Mesendoderm (in vitro differentiated cells): ENCODE results near the gene CUL9.

Experiments used
- DNase-seq: peaks from one replicate; pipeline ENCODE4 v3.0.0; 2013
- H2AK5ac ChIP-seq: 2 replicates; pipeline ENCODE4 v1.6.1; 2013; ENCODE audit warnings: low read length, inconsistent platforms
- H2BK120ac ChIP-seq: 2 replicates; pipeline ENCODE4 v1.6.1; 2013; ENCODE audit warnings: low read depth, mild to moderate bottlenecking, low read length, moderate library complexity, mixed read lengths
- H2BK15ac ChIP-seq: replicated peaks from 2 replicates; pipeline ENCODE4 v1.6.1; 2013; ENCODE audit warnings: low read depth, mild to moderate bottlenecking, moderate library complexity
- H2BK5ac ChIP-seq: 2 replicates; pipeline ENCODE4 v1.6.1; 2013; ENCODE audit warnings: low read length, inconsistent platforms
- H3K18ac ChIP-seq: 2 replicates; pipeline ENCODE4 v1.6.1; 2013; ENCODE audit warnings: mild to moderate bottlenecking, low read length, mixed read lengths
- H3K23ac ChIP-seq: one replicate; pipeline ENCODE4 v1.6.1; 2013; ENCODE audit warnings: low read length
- H3K27ac ChIP-seq: 2 replicates; pipeline ENCODE4 v1.5.1; 2013; ENCODE audit warnings: low read depth, mild to moderate bottlenecking, inconsistent platforms, low read length, moderate library complexity
- H3K27me3 ChIP-seq: 2 replicates; pipeline ENCODE4 v1.6.1; 2013; ENCODE audit warnings: low read length, control low read depth, mild to moderate bottlenecking, inconsistent platforms; ENCODE audit not compliant: insufficient read depth, poor library complexity
- H3K36me3 ChIP-seq: 2 replicates; pipeline ENCODE4 v1.6.1; 2013; ENCODE audit warnings: low read length, inconsistent platforms; ENCODE audit not compliant: control insufficient read depth, insufficient read depth
- H3K4ac ChIP-seq: one replicate; pipeline ENCODE4 v1.6.1; 2013; ENCODE audit warnings: low read depth, mild to moderate bottlenecking, low read length, moderate library complexity
- H3K4me1 ChIP-seq: 2 replicates; pipeline ENCODE4 v1.6.1; 2013; ENCODE audit warnings: low read depth, low read length, inconsistent platforms; ENCODE audit not compliant: control insufficient read depth
- H3K4me2 ChIP-seq: 2 replicates; pipeline ENCODE4 v1.6.1; 2013; ENCODE audit warnings: low read length
- H3K4me3 ChIP-seq: 2 replicates; pipeline ENCODE4 v1.5.1; 2013; ENCODE audit warnings: mild to moderate bottlenecking, low read length
- H3K56ac ChIP-seq: one replicate; pipeline ENCODE4 v1.6.1; 2013; ENCODE audit warnings: low read length
- H3K79me1 ChIP-seq: 2 replicates; pipeline ENCODE4 v1.6.1; 2013; ENCODE audit warnings: low read length, inconsistent platforms
- H3K79me2 ChIP-seq: 2 replicates; pipeline ENCODE4 v1.6.1; 2013; ENCODE audit warnings: mild to moderate bottlenecking, low read length; ENCODE audit not compliant: control insufficient read depth, insufficient read depth
- H3K9ac ChIP-seq: 2 replicates; pipeline ENCODE4 v1.6.1; 2013; ENCODE audit warnings: low read length, inconsistent platforms
- H4K5ac ChIP-seq: one replicate; pipeline ENCODE4 v1.6.1; 2013; ENCODE audit warnings: low read length
- H4K8ac ChIP-seq: one replicate; pipeline ENCODE4 v1.6.1; 2013; ENCODE audit warnings: low read depth, mild to moderate bottlenecking, control low read depth, low read length, moderate library complexity
- WGBS: extraction: QIAGEN DNeasy Blood & Tissue Kit; methylation state at CpG from one replicate; pipeline ENCODE4 v1.1.7; 2013; ENCODE audit warnings: low lambda C conversion rate, missing lambda C conversion rate; ENCODE audit not compliant: insufficient coverage; ENCODE audit errors: extremely low coverage; 5-methylcytosine and 5-hydroxymethylcytosine counted together

The CUL9 gene

DNA sequence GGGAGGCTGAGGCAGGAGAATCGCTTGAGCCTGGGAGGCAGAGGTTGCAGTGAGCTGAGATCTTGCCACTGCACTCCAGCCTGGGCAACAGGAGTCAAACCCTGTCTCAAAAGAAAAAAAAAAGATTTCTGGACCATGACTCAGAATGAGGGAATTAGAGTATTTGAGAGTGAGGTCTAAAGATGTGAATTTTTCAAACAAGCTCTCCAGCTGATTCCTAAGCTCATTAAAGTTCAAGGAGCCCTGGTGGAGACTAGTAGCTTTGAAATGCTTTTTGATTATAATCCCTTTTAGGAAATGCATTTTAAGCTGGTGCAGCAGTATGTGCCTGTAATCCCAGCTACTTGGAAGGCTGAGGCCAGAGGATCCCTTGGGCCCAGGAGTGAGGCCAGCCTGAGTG lies 32.7 kb upstream of the CUL9 start:
- Histone ChIP-seq H4K8ac (no peak overlapping the region), H3K79me2 (no peaks in the 10 kb centered on the region), H3K4me2 (no peak overlapping the region), H2AK5ac (no peak overlapping the region), H3K56ac (no peak overlapping the region), H3K79me1 (no peaks in the 10 kb centered on the region), H3K36me3 (peaks cover 5% of the 10 kb centered on the region), H3K4me3 (no peak overlapping the region), H2BK15ac (no peak overlapping the region), H2BK5ac (no peak overlapping the region), H3K4ac (no peak overlapping the region), H3K9ac (no peak overlapping the region), H3K18ac (no peak overlapping the region), H4K5ac (no peak overlapping the region), H3K23ac (no peak overlapping the region), H2BK120ac (no peak overlapping the region), H3K27me3 (no peaks in the 10 kb centered on the region), H3K27ac (no peak overlapping the region), H3K4me1 (no peaks in the 10 kb centered on the region)
- DNase-seq, result no peak
- WGBS, result no CpG with 5 or more reads among the region's 1 CpG

DNA sequence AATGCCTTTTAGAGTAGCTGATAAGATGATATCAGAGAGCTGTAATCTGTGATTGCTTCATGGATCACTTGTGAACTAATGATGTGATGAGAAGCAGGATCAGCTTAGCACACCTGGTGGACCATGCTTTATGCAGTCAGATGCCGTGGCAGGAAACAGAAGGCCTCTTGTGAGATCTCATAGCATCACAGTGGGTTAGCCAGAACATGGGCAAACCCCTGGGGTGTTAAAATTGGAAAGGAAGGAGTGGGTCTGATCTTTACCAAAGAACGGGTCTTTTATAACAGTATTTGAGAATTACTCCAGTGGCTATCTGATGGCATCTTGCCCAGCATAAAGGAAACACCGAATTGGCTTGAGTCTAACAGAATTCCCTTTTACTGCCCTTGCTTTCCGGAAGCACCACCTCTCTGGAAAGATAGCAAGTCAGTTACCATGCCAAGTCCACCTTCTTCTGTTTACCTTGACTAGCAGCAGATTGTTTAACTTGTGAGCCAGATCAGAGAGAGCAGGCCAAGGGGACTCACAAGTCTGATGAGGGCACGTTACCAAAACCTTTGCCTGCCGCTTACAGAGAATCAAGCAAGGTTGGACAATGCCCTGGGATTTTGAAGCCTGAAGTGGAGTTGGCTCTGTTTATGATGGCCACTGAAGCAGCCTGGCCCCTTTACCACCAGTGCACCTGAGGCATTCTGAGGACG lies 31.8 kb upstream of the CUL9 start:
- Histone ChIP-seq H3K27ac (no peak overlapping the region), H2BK120ac (no peak overlapping the region), H3K79me2 (no peaks in the 10 kb centered on the region), H2AK5ac (no peak overlapping the region), H3K56ac (no peak overlapping the region), H2BK5ac (no peak overlapping the region), H3K18ac (no peak overlapping the region), H3K4me3 (no peak overlapping the region), H3K36me3 (peaks cover 5% of the 10 kb centered on the region), H3K4me1 (no peaks in the 10 kb centered on the region), H3K23ac (no peak overlapping the region), H4K8ac (no peak overlapping the region), H3K4ac (no peak overlapping the region), H3K79me1 (no peaks in the 10 kb centered on the region), H3K9ac (no peak overlapping the region), H2BK15ac (no peak overlapping the region), H4K5ac (no peak overlapping the region), H3K4me2 (no peak overlapping the region), H3K27me3 (no peaks in the 10 kb centered on the region)
- DNase-seq, result no peak
- no CpG with 5 or more reads among the region's 7 CpGs for WGBS

DNA sequence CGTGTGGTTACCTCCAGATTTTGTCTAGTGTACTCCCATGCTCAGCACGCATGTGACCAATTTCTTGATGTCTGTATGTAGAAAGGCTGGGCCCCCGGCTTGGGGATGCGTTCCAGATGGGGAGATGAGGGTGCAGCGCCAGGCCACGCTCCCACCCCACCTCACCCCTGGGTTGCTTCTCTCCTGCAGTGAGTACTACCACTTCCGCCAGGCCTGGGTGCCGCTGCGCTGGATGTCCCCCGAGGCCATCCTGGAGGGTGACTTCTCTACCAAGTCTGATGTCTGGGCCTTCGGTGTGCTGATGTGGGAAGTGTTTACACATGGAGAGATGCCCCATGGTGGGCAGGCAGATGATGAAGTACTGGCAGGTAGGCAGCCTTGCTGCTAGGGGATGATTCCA lies 22.4 kb upstream of the CUL9 start:
- Histone ChIP-seq H3K27me3 (no peaks in the 10 kb centered on the region), H3K27ac (no peak overlapping the region), H3K9ac (no peak overlapping the region), H4K8ac (no peak overlapping the region), H3K4me2 (no peak overlapping the region), H2BK5ac (no peak overlapping the region), H2BK15ac (no peak overlapping the region), H3K56ac (no peak overlapping the region), H3K79me1 (no peaks in the 10 kb centered on the region), H3K79me2 (no peaks in the 10 kb centered on the region), H3K36me3 (peaks cover 10% of the 10 kb centered on the region), H3K23ac (no peak overlapping the region), H2AK5ac (no peak overlapping the region), H2BK120ac (no peak overlapping the region), H3K4ac (no peak overlapping the region), H3K4me3 (no peak overlapping the region), H3K18ac (no peak overlapping the region), H4K5ac (no peak overlapping the region), H3K4me1 (no peaks in the 10 kb centered on the region)
- WGBS, result no CpG with 5 or more reads among the region's 11 CpGs
- DNase-seq, result no peak

DNA sequence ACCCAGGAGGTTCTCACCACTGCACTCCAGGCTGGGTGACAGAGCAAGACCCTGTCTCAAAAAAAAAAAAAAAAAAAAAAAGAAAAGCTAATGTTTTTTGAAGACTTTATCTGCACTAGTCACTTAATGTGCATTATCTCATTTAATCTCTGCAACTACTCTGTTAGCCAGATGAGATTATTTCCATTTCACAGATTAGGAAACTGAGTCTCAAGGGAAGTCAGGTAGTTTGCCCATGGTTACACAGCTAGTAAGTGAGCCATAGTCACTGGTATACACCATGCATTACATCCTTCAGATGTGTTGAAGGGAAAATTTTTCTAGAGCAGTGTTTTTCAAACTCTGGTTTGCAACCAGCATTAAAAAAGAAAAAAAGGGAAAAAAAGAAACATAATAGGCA lies 18.1 kb upstream of the CUL9 start:
- Histone ChIP-seq H2BK5ac (no peak overlapping the region), H3K18ac (no peak overlapping the region), H2AK5ac (no peak overlapping the region), H3K56ac (no peak overlapping the region), H4K5ac (no peak overlapping the region), H3K27me3 (no peaks in the 10 kb centered on the region), H4K8ac (no peak overlapping the region), H3K27ac (no peak overlapping the region), H3K9ac (no peak overlapping the region), H3K4ac (no peak overlapping the region), H2BK15ac (no peak overlapping the region), H3K79me2 (no peaks in the 10 kb centered on the region), H3K4me2 (no peak overlapping the region), H3K36me3 (peaks cover 7% of the 10 kb centered on the region), H3K23ac (no peak overlapping the region), H3K4me1 (no peaks in the 10 kb centered on the region), H2BK120ac (no peak overlapping the region), H3K79me1 (no peaks in the 10 kb centered on the region), H3K4me3 (no peak overlapping the region)
- no peak for DNase-seq

DNA sequence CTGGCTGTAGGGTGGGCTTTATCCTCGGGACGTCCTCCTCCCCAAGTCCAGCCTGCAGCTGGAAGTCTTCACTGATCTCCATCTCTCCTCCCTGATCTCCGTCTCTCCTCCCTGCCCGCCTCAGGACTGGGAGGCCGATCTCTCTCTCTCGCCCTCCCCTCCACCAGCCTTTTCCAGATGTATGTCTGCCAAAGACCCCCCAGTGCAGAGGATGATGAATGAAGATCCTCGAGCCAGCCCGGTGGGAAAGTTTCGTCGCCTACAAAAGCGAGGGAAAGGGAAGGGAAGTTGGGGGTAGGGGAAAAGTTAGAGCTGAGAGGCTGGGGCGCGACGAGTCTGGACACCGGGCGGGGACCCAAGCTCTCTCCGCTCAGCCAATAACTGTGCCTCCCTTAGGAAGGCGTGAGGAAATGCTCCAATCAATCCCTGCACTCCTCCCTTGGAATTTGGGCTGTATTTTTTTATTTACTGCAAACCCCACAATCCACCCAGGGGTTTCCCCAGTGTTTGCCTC lies 11.5 kb upstream of the CUL9 start:
- H3K36me3 ChIP-seq, result peaks cover 1% of the 10 kb centered on the region
- peak overlapping the region; percentile 91 for H3K56ac ChIP-seq
- H2BK5ac ChIP-seq, result peak overlapping the region; percentile 57
- H3K27me3 ChIP-seq, result no peaks in the 10 kb centered on the region
- peak; percentile 95 for DNase-seq
- H3K79me1 ChIP-seq, result peaks cover 17% of the 10 kb centered on the region
- peak overlapping the region; percentile 89 for H3K27ac ChIP-seq
- H2BK15ac ChIP-seq, result no peak overlapping the region
- peaks cover 20% of the 10 kb centered on the region for H3K79me2 ChIP-seq
- H3K4me3 ChIP-seq, result peak overlapping the region; percentile 73
- no peak overlapping the region for H2AK5ac ChIP-seq
- no peak overlapping the region for H4K5ac ChIP-seq
- peak overlapping the region; percentile 85 for H3K9ac ChIP-seq
- peak overlapping the region; percentile 56 for H3K4ac ChIP-seq
- peaks cover 13% of the 10 kb centered on the region for H3K4me1 ChIP-seq
- H2BK120ac ChIP-seq, result no peak overlapping the region
- H3K18ac ChIP-seq, result peak overlapping the region; percentile 51
- H3K23ac ChIP-seq, result no peak overlapping the region
- peak overlapping the region; percentile 44 for H4K8ac ChIP-seq
- peak overlapping the region; percentile 94 for H3K4me2 ChIP-seq
- WGBS, result no CpG with 5 or more reads among the region's 18 CpGs
